RWPE1 (cell line): ENCODE measurements around the gene IFT25.
"Not testable (repeated sequence)": the region's sequence is repeated elsewhere in the genome, so short reads cannot be mapped to it uniquely, and the experiment has no call there.

Experiments
- CTCF ChIA-PET: fragments of 350-600 bp; sonication (Branson Sonifier 250); formaldehyde crosslinking; extraction: SDS; loops from one replicate; lab custom pipeline; 2021; lab: Yijun Ruan, JAX
- POLR2A ChIA-PET: fragments of 400-600 bp; formaldehyde crosslinking; extraction: SDS; loops from one replicate; lab custom pipeline; 2020; ENCODE audit warnings: antibody characterized with exemption; ENCODE audit not compliant: low non-redundant PET; lab: Yijun Ruan, JAX
- DNase-seq: peaks from one replicate; pipeline ENCODE4 v3.0.0; 2012; ENCODE audit warnings: low spot score
- H3K27ac ChIP-seq: fragments of 450-650 bp; 2 replicates; pipeline ENCODE4 v1.5.1; 2017
- TF ChIP-seq, protein P1 (sequence below): fragments of 450-650 bp; conservative IDR thresholded peaks from 2 replicates; pipeline ENCODE4 v1.5.1; 2017; ENCODE audit warnings: low read depth, mild to moderate bottlenecking

The IFT25 gene

GRCh38 chr1:53982763-53983104, 37.2 kb upstream of the IFT25 start:
- H3K27ac ChIP-seq, result no peak overlapping the region

GRCh38 chr1:53982034-53982762, 36.7 kb upstream of the IFT25 start:
- TF ChIP-seq, protein P1, sequence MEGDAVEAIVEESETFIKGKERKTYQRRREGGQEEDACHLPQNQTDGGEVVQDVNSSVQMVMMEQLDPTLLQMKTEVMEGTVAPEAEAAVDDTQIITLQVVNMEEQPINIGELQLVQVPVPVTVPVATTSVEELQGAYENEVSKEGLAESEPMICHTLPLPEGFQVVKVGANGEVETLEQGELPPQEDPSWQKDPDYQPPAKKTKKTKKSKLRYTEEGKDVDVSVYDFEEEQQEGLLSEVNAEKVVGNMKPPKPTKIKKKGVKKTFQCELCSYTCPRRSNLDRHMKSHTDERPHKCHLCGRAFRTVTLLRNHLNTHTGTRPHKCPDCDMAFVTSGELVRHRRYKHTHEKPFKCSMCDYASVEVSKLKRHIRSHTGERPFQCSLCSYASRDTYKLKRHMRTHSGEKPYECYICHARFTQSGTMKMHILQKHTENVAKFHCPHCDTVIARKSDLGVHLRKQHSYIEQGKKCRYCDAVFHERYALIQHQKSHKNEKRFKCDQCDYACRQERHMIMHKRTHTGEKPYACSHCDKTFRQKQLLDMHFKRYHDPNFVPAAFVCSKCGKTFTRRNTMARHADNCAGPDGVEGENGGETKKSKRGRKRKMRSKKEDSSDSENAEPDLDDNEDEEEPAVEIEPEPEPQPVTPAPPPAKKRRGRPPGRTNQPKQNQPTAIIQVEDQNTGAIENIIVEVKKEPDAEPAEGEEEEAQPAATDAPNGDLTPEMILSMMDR, result no peak
- H3K27ac ChIP-seq, result no peak overlapping the region
- no peak for DNase-seq
- POLR2A ChIA-PET, result no interaction called here
- CTCF ChIA-PET, result no interaction called here

More at GRCh38 chr1:53982763-53983104, 37.2 kb upstream of the IFT25 start:
- ChIA-PET POLR2A (no interaction called here), CTCF (no interaction called here)
- DNase-seq, result no peak
- TF ChIP-seq, protein P1, result no peak

DNA sequence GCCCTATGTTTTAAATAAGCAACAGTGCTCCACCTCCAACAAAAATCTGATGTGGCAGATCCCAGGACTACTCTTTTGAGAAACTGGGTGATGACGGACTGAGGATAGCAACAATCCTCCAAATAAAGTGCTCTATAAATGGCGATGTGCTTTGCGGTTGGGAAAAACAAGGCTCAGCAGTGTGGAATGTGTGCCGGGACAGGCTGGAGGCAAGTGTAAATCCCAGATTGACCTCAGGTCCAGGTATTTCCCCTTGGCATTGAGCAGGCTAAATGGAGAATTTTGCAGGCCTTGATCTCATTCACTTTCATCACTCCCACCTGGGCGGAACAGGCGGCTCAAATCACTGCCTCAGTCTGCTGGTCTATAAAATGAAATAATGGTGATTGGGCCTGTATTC, 35.7 kb upstream of the IFT25 start:
- TF ChIP-seq, protein P1, result no peak
- CTCF ChIA-PET, result no interaction called here
- DNase-seq, result no peak
- POLR2A ChIA-PET, result no interaction called here
- no peak overlapping the region for H3K27ac ChIP-seq

DNA sequence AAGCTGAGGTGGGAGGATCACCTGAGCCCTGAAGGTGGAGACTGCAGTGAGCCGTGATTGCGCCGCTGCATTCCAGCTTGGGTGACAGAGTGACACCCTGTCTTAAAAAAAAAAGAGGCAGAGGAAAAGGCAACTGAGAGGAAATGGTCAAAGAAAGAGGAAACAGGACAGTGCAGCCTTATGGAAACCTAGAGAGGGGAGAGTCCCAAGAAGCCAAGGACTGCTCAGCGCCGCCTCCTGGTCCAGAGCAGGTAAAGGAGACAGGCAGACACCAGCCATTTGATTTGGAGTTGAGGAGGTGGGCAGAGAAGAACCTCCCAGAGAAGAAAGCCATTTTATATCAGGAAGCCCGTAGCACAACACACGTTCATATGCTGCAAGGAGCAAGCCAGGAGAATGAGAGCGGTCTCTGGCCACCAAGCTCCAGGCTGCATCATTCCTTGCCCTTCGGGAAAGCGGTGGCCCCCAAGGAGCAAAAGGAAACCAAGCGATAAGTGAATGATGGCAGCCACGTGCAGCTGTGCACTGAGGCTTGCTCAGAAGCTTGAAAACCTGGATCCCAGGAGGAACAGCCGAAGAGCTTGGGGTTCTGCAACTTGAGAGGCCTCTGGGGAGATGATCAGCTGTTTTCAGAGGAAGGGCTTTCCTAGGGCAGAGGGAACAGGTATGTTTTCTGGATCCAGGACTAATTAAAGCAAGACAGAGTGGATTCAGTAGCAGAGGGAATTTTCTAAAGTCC, 34.4 kb upstream of the IFT25 start:
- no peak overlapping the region for H3K27ac ChIP-seq
- no peak for DNase-seq
- TF ChIP-seq, protein P1, result no peak
- ChIA-PET POLR2A (no interaction called here), CTCF (interaction anchor here (0.7 kb wide), 1 partner anchor 21 kb away, joined by 3 read pairs; no protein-coding TSS in a partner anchor)

- TF ChIP-seq, protein P1, result no peak
- DNase-seq, result no peak
- ChIA-PET POLR2A (no interaction called here), CTCF (interaction anchor here (0.6 to 0.7 kb wide), 2 partner anchors 11 to 668 kb away, joined by 3 to 5 read pairs; no protein-coding TSS in a partner anchor)
- H3K27ac ChIP-seq, result no peak overlapping the region
Measured at GRCh38 chr1:53975861-53976260, 30.4 kb upstream of the IFT25 start.

GRCh38 chr1:53971718-53972117, 26.2 kb upstream of the IFT25 start:
- DNase-seq, result no peak
- ChIA-PET POLR2A (no interaction called here), CTCF (no interaction called here)
- no peak overlapping the region for H3K27ac ChIP-seq
- TF ChIP-seq, protein P1, result no peak

DNA sequence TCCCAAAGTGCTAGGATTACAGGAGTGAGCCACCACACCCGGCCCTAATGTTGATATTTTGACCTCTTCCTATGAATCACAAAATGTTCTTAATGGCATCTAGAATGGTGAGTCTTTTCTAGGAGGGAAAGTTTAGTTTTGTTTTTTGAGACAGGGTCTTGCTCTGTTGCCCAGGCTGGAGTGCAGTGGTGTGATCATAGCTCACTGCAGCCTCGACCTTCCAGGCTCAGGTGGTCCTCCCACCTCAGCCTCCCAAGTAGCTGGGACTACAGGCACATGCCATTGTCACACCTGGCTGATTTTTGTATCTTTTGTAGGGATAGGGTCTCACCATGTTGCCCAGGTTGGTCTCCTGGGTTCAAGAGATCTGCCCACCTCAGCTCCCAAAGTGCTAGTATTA, 23.8 kb upstream of the IFT25 start:
- DNase-seq, H3K27ac ChIP-seq, POLR2A ChIA-PET: not testable (repeated sequence)
- CTCF ChIA-PET, result interaction anchor here (0.6 to 0.9 kb wide), 3 partner anchors 10 to 108 kb away, joined by 3 to 6 read pairs (median 3); no protein-coding TSS in a partner anchor
